H9 (cell line): ENCODE data around the gene ENO3. TPM values are rescaled to one million over a fixed set of nuclear protein-coding genes. Genes with fewer than 3 reads are reported as not detected.

Experiments
- DNase-seq: peaks from one replicate; pipeline ENCODE4 v3.0.0-alpha.2; 2017
- H2AFZ ChIP-seq: one replicate; pipeline ENCODE4 v1.6.1; 2013; ENCODE audit warnings: mild to moderate bottlenecking, low read length, control low read depth, moderate library complexity
- H2AK5ac ChIP-seq: 2 replicates; pipeline ENCODE4 v1.6.1; 2013; ENCODE audit warnings: low read length, control low read depth, mixed read lengths; ENCODE audit not compliant: insufficient read length
- H2BK120ac ChIP-seq: one replicate; pipeline ENCODE4 v1.6.1; 2013; ENCODE audit warnings: low read depth, mild to moderate bottlenecking, low read length, control low read depth, inconsistent platforms; ENCODE audit not compliant: poor library complexity, severe bottlenecking
- H2BK12ac ChIP-seq: 2 replicates; pipeline ENCODE4 v1.6.1; 2013; ENCODE audit warnings: low read length, control low read depth, mixed read lengths, low read depth; ENCODE audit not compliant: insufficient read length
- H2BK15ac ChIP-seq: 2 replicates; pipeline ENCODE4 v1.6.1; 2013; ENCODE audit warnings: low read depth, low read length, control low read depth
- H2BK20ac ChIP-seq: one replicate; pipeline ENCODE4 v1.6.1; 2013; ENCODE audit warnings: low read depth, mild to moderate bottlenecking, low read length, control low read depth, inconsistent platforms; ENCODE audit not compliant: poor library complexity, severe bottlenecking
- H2BK5ac ChIP-seq: 2 replicates; pipeline ENCODE4 v1.6.1; 2013; ENCODE audit warnings: low read length, control low read depth, mixed read lengths; ENCODE audit not compliant: insufficient read length
- H3K14ac ChIP-seq: 2 replicates; pipeline ENCODE4 v1.6.1; 2013; ENCODE audit warnings: low read length, control low read depth; ENCODE audit not compliant: insufficient read depth
- H3K18ac ChIP-seq: 2 replicates; pipeline ENCODE4 v1.6.1; 2013; ENCODE audit warnings: low read depth, mild to moderate bottlenecking, mixed read lengths, low read length, control low read depth; ENCODE audit not compliant: insufficient read length
- H3K23ac ChIP-seq: 2 replicates; pipeline ENCODE4 v1.6.1; 2013; ENCODE audit warnings: low read length, control low read depth, mixed read lengths, low read depth; ENCODE audit not compliant: insufficient read length
- H3K23me2 ChIP-seq: 2 replicates; pipeline ENCODE4 v1.6.1; 2013; ENCODE audit warnings: low read depth, mild to moderate bottlenecking, mixed read lengths, low read length, control low read depth; ENCODE audit not compliant: insufficient read length, poor library complexity, severe bottlenecking
- H3K27ac ChIP-seq: 2 replicates; pipeline ENCODE4 v1.5.1; 2013; ENCODE audit warnings: low read length, control low read depth, mixed read lengths, low read depth; ENCODE audit not compliant: insufficient read length
- H3K27me3 ChIP-seq: 2 replicates; pipeline ENCODE4 v1.6.1; 2013; ENCODE audit warnings: low read length, control low read depth, inconsistent platforms; ENCODE audit not compliant: insufficient read depth
- H3K4ac ChIP-seq: 2 replicates; pipeline ENCODE4 v1.6.1; 2013; ENCODE audit warnings: low read depth, mild to moderate bottlenecking, control low read depth, inconsistent platforms, low read length, moderate library complexity
- H3K4me1 ChIP-seq: 2 replicates; pipeline ENCODE4 v1.6.1; 2013; ENCODE audit warnings: low read length, control low read depth, inconsistent platforms; ENCODE audit not compliant: insufficient read depth
- H3K4me2 ChIP-seq: 2 replicates; pipeline ENCODE4 v1.6.1; 2013; ENCODE audit warnings: low read length, control low read depth, mixed read lengths; ENCODE audit not compliant: insufficient read length, insufficient read depth
- H3K56ac ChIP-seq: 2 replicates; pipeline ENCODE4 v1.6.1; 2013; ENCODE audit warnings: low read depth, mild to moderate bottlenecking, mixed read lengths, low read length, control low read depth; ENCODE audit not compliant: insufficient read length
- H3K79me1 ChIP-seq: 2 replicates; pipeline ENCODE4 v1.6.1; 2013; ENCODE audit warnings: low read depth, mild to moderate bottlenecking, moderate library complexity, low read length, control low read depth, inconsistent platforms; ENCODE audit not compliant: insufficient read depth, poor library complexity, severe bottlenecking
- H3K79me2 ChIP-seq: 2 replicates; pipeline ENCODE4 v1.6.1; 2013; ENCODE audit warnings: low read length, control low read depth, inconsistent platforms; ENCODE audit not compliant: insufficient read depth
- H3K9ac ChIP-seq: 2 replicates; pipeline ENCODE4 v1.6.1; 2013; ENCODE audit warnings: low read length, control low read depth, mixed read lengths; ENCODE audit not compliant: insufficient read length; ENCODE audit errors: extremely low read depth
- H3K9me3 ChIP-seq: one replicate; pipeline ENCODE4 v1.6.1; 2013; ENCODE audit warnings: low read depth, low read length, inconsistent platforms; ENCODE audit not compliant: control insufficient read depth
- H3T11ph ChIP-seq: one replicate; pipeline ENCODE4 v1.6.1; 2013; ENCODE audit warnings: mild to moderate bottlenecking, low read length, control low read depth, inconsistent platforms
- H4K20me1 ChIP-seq: one replicate; pipeline ENCODE4 v1.6.1; 2013; ENCODE audit not compliant: control insufficient read depth, insufficient read length, insufficient read depth
- H4K5ac ChIP-seq: 2 replicates; pipeline ENCODE4 v1.6.1; 2013; ENCODE audit warnings: low read depth, mild to moderate bottlenecking, mixed read lengths, low read length, control low read depth; ENCODE audit not compliant: insufficient read length
- H4K8ac ChIP-seq: replicated peaks from 2 replicates; pipeline ENCODE4 v1.6.1; 2013; ENCODE audit warnings: low read length, control low read depth, mixed read lengths, low read depth; ENCODE audit not compliant: insufficient read length
- H4K91ac ChIP-seq: 2 replicates; pipeline ENCODE4 v1.6.1; 2013; ENCODE audit warnings: low read depth, mild to moderate bottlenecking, moderate library complexity, mixed read lengths, low read length, control low read depth; ENCODE audit not compliant: insufficient read length
- H3K27ac Mint-ChIP-seq, 3 experiments: 2 replicates in 2 of 3; 3 replicates in 1 of 3; pipeline ENCODE4 v1.8.0; 2020 to 2021; ENCODE audit warnings: mixed read lengths in 3 of 3, mild to moderate bottlenecking in 1 of 3, moderate library complexity in 1 of 3
- H3K27me3 Mint-ChIP-seq: 2 replicates; pipeline ENCODE4 v1.8.0; 2021; ENCODE audit warnings: low read depth, mild to moderate bottlenecking, moderate library complexity, mixed read lengths
- H3K36me3 Mint-ChIP-seq, 3 experiments: 2 replicates in 2 of 3; 3 replicates in 1 of 3; pipeline ENCODE4 v1.8.0; 2020 to 2021; ENCODE audit warnings: low read depth in 3 of 3, mixed read lengths in 3 of 3; ENCODE audit not compliant: insufficient read depth in 1 of 3
- H3K4me1 Mint-ChIP-seq, 2 experiments: 2 replicates each; pipeline ENCODE4 v1.8.0; 2020; ENCODE audit warnings: mixed read lengths in 2 of 2
- H3K4me3 Mint-ChIP-seq, 2 experiments: 2 replicates in 1 of 2; 3 replicates in 1 of 2; pipeline ENCODE4 v1.8.0; 2020 to 2021; ENCODE audit warnings: mild to moderate bottlenecking in 2 of 2, mixed read lengths in 2 of 2, moderate library complexity in 1 of 2
- H3K9me3 Mint-ChIP-seq, 2 experiments: 2 replicates in 1 of 2; 3 replicates in 1 of 2; pipeline ENCODE4 v1.8.0; 2020; ENCODE audit warnings: mild to moderate bottlenecking in 2 of 2, mixed read lengths in 2 of 2, moderate library complexity in 1 of 2
- CTCF ChIP-seq: fragments of 200-600 bp; sonication (generic); conservative IDR thresholded peaks from 3 replicates; pipeline ENCODE4 v1.8.0; 2021; ENCODE audit warnings: antibody characterized with exemption, mild to moderate bottlenecking
- WGBS: extraction: QIAGEN DNeasy Blood & Tissue Kit; methylation state at CpG from one replicate; pipeline ENCODE4 v1.1.7; 2013; ENCODE audit warnings: missing lambda C conversion rate, low lambda C conversion rate, mixed read lengths; ENCODE audit not compliant: insufficient read length; ENCODE audit errors: extremely low coverage; 5-methylcytosine and 5-hydroxymethylcytosine counted together
- total RNA-seq: library from RNA; stranded (reverse); gene quantifications from 2 replicates; pipeline ENCODE4 v1.2.1, GENCODE V29; 2021

ENO3 gene
- total RNA-seq, 1 experiment from 2014 or later, result 25.4 TPM

- Mint-ChIP-seq H3K4me3 (peak overlapping the region; percentile 95 to 100), H3K9me3 (peaks cover 0 to 2% of the 10 kb centered on the region in 2 experiments; a peak in 2 of 5 replicates), H3K4me1 (peaks cover 43 to 44% of the 10 kb centered on the region in 2 experiments), H3K27me3 (peaks cover 5% of the 10 kb centered on the region), H3K27ac (peak overlapping the region; percentile 98 to 100 (median 100)), H3K36me3 (peaks cover 20 to 36% (median 31%) of the 10 kb centered on the region in 3 experiments)
- H4K5ac ChIP-seq, result no peak overlapping the region
- H3K79me2 ChIP-seq, result peaks cover 13% of the 10 kb centered on the region; the same call in 1 of the 2 replicates
- no peak overlapping the region for H3K56ac ChIP-seq
- H4K20me1 ChIP-seq, result no peaks in the 10 kb centered on the region
- no CpG with 5 or more reads among the region's 40 CpGs for WGBS
- no peak overlapping the region for H2BK20ac ChIP-seq
- no peak overlapping the region for H2BK15ac ChIP-seq
- no peak overlapping the region for H4K8ac ChIP-seq
- no peak overlapping the region for H4K91ac ChIP-seq
- peak overlapping the region; percentile 72 for H3K4me2 ChIP-seq
- H3K9ac ChIP-seq, result peak overlapping the region; percentile 70
- H3T11ph ChIP-seq, result no peak overlapping the region
- H3K18ac ChIP-seq, result no peak overlapping the region
- peak overlapping the region; percentile 78 for H3K27ac ChIP-seq
- H2BK12ac ChIP-seq, result no peak overlapping the region
- H3K23ac ChIP-seq, result no peak overlapping the region
- peak; percentile 90 for DNase-seq
- H2BK120ac ChIP-seq, result no peak overlapping the region
- H3K27me3 ChIP-seq, result no peaks in the 10 kb centered on the region
- peaks cover 4% of the 10 kb centered on the region; the same call in 1 of the 2 replicates for H3K4me1 ChIP-seq
- H2AK5ac ChIP-seq, result no peak overlapping the region
- H2AFZ ChIP-seq, result no peak overlapping the region
- no peak overlapping the region for H3K14ac ChIP-seq
- no peak overlapping the region for H3K4ac ChIP-seq
- peaks cover 4% of the 10 kb centered on the region for H3K79me1 ChIP-seq
- no peak overlapping the region for H2BK5ac ChIP-seq
- no peaks in the 10 kb centered on the region for H3K9me3 ChIP-seq
- H3K23me2 ChIP-seq, result peaks cover 23% of the 10 kb centered on the region
- no peak for TF ChIP-seq CTCF
Measured at GRCh38 chr17:4948931-4949320, 2.0 kb upstream of the ENO3 start.
